Neutrophil (primary cell): ENCODE data around the gene CNTNAP2.

ENCODE experiments used
- H3K27ac ChIP-seq: fragments of 200-600 bp; sonication (generic); 2 replicates; pipeline ENCODE4 v1.5.1; 2016; ENCODE audit warnings: mild to moderate bottlenecking, moderate library complexity
- H3K27me3 ChIP-seq: fragments of 200-600 bp; sonication (generic); 2 replicates; pipeline ENCODE4 v1.6.0; 2016; ENCODE audit warnings: mild to moderate bottlenecking
- H3K36me3 ChIP-seq: fragments of 200-600 bp; sonication (generic); 2 replicates; pipeline ENCODE4 v1.5.1; 2017
- H3K4me1 ChIP-seq, 2 experiments: fragments of 200-600 bp in 1 of 2; sonication (generic) in 1 of 2; 1 replicate in 1 of 2; 2 replicates in 1 of 2; pipeline versions ENCODE4 v1.5.1 to v1.6.1; 2013 to 2016; ENCODE audit warnings: low read depth in 1 of 2, low read length in 1 of 2, mild to moderate bottlenecking in 1 of 2, moderate library complexity in 1 of 2; ENCODE audit not compliant: control insufficient read depth in 1 of 2, insufficient read depth in 1 of 2
- H3K4me3 ChIP-seq, 2 experiments: fragments of 200-600 bp in 1 of 2; sonication (generic) in 1 of 2; 1 replicate in 1 of 2; 2 replicates in 1 of 2; pipeline ENCODE4 v1.5.1; 2013 to 2016; ENCODE audit warnings: low read depth in 1 of 2, low read length in 1 of 2, mild to moderate bottlenecking in 1 of 2, moderate library complexity in 1 of 2
- H3K9me3 ChIP-seq: fragments of 200-600 bp; sonication (generic); 2 replicates; pipeline ENCODE4 v1.5.1; 2016
- TF ChIP-seq, protein P1 (sequence below): fragments of 200-600 bp; sonication (generic); IDR thresholded peaks from 2 replicates; pipeline ENCODE4 v1.5.1; 2016; ENCODE audit warnings: antibody characterized with exemption

Gene CNTNAP2

DNA sequence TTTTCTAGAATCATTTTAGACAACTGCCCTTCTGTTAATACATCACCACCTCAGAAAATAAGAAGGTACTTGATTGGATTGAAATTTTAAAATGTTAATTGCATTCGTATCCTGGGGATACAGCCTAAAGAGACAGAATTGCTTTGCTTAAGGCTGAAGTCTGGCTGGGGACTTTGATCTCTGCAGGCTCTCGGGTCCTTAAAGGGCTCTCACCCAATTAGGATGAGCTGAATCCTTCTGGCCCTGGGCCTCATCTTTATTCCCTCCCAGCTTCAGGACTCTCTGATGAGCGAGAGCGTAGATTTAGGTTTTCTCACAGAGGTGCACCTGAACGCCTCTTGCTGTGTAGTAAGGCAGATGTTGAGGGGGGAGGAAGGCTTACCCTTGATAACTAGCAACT, 1998.7 kb downstream of the CNTNAP2 start:
- H3K27me3 ChIP-seq: no peaks in the 10 kb centered on the region
- H3K36me3 ChIP-seq: no peaks in the 10 kb centered on the region

DNA sequence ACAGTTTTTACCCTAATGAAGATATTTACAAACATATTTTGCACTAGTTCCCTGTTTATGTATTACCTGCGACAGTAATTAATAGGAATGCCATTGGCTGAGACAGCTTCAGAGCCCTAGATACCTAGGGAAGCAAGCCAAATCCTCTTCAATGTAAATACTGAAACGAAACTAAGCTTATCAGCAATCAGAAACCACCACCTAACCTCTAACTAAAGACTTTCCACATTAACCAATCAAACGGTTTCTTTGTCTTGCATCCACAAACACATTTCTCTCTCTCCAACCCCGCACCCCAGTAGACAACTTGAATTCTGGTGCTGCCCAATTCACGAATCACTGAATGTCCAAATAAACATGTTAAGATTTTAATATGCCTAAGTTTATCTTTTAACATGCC, 1999.6 kb downstream of the CNTNAP2 start:
- Histone ChIP-seq H3K27me3 (no peaks in the 10 kb centered on the region), H3K4me3 (no peak overlapping the region), H3K4me1 (no peaks in the 10 kb centered on the region), H3K27ac (no peak overlapping the region), H3K9me3 (no peaks in the 10 kb centered on the region), H3K36me3 (no peaks in the 10 kb centered on the region)
- TF ChIP-seq, protein P1, sequence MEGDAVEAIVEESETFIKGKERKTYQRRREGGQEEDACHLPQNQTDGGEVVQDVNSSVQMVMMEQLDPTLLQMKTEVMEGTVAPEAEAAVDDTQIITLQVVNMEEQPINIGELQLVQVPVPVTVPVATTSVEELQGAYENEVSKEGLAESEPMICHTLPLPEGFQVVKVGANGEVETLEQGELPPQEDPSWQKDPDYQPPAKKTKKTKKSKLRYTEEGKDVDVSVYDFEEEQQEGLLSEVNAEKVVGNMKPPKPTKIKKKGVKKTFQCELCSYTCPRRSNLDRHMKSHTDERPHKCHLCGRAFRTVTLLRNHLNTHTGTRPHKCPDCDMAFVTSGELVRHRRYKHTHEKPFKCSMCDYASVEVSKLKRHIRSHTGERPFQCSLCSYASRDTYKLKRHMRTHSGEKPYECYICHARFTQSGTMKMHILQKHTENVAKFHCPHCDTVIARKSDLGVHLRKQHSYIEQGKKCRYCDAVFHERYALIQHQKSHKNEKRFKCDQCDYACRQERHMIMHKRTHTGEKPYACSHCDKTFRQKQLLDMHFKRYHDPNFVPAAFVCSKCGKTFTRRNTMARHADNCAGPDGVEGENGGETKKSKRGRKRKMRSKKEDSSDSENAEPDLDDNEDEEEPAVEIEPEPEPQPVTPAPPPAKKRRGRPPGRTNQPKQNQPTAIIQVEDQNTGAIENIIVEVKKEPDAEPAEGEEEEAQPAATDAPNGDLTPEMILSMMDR: no peak

More for the DNA sequence above, 1998.7 kb downstream of the CNTNAP2 start:
- TF ChIP-seq, protein P1: no peak
- no peak overlapping the region for H3K27ac ChIP-seq
- H3K4me3 ChIP-seq: no peak overlapping the region
- H3K9me3 ChIP-seq: no peaks in the 10 kb centered on the region
- no peaks in the 10 kb centered on the region for H3K4me1 ChIP-seq

DNA sequence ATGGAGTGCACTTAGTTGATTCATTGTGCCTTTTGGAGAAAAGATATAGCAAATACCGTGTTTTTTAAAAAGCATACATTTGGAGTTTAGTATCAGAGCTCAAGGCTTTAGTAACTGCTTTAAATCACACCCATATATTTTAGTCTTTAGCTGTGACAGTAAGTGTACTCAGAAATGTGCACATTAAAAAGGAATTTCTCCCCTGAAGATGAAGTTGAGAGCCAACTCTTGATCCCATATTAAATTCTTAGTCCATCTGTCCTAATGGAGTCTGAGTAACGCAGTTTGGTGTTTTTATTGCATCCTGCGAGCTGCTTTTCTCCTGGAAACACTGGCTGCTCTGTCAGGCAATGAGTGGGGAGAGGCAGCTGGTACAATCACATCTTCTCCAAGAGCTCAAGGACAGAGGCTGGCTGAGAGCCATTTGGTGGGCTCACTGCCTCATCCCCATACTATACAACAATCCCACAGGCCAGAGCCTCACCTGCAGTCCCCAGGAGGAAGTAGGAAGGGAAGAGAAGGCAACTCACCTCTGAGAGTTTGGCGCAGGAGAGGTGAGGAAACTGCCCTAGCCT, 2000.3 kb downstream of the CNTNAP2 start:
- H3K27me3 ChIP-seq: no peaks in the 10 kb centered on the region
- H3K36me3 ChIP-seq: no peaks in the 10 kb centered on the region
- H3K4me1 ChIP-seq: no peaks in the 10 kb centered on the region
- TF ChIP-seq, protein P1: no peak
- no peak overlapping the region for H3K27ac ChIP-seq
- no peak overlapping the region for H3K4me3 ChIP-seq
- H3K9me3 ChIP-seq: no peaks in the 10 kb centered on the region

DNA sequence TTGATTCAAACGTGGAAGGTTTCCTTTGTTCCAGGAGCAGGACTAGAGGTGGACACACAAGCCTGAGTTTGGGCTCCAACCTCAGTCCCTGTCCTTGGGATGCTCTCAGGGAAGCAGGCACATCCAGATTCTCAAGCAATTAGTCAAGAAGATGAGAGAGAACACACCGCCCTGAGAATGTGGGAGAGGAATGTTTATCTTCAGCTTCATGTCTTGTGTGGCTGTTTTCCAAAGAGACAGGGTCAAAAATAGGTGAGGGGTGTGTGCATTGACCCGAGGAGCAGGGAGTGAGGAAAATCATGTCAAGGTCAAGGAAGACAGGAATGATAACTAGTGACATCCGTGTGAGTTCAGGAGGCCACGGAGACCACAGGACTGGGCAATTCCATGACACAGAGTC, 2001.8 kb downstream of the CNTNAP2 start:
- H3K36me3 ChIP-seq: no peaks in the 10 kb centered on the region
- H3K27ac ChIP-seq: no peak overlapping the region
- H3K9me3 ChIP-seq: no peaks in the 10 kb centered on the region
- H3K4me1 ChIP-seq: no peaks in the 10 kb centered on the region
- H3K4me3 ChIP-seq: no peak overlapping the region
- TF ChIP-seq, protein P1: no peak
- no peaks in the 10 kb centered on the region for H3K27me3 ChIP-seq

DNA sequence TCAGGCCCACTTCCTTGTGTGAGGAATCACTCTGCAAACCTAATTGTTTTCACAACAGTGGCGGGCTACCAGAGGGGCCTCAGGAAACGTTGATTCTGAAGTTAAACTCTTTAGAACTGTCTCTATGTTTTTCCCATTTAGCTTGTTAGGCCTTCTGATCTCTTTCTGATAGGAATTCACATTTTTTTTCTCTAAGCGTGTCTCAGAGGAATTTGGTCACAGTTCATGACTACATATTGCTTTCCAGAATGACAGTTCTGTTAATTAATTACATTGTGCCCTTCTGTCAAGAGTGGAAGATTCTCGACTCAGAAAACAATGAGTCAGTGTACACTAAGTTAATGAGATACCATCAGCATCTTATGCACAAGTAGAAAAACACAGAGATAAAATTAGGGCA, 2004.8 kb downstream of the CNTNAP2 start:
- no peaks in the 10 kb centered on the region for H3K4me1 ChIP-seq
- TF ChIP-seq, protein P1: no peak
- H3K4me3 ChIP-seq: no peak overlapping the region
- H3K27ac ChIP-seq: no peak overlapping the region
- no peaks in the 10 kb centered on the region for H3K9me3 ChIP-seq
- no peaks in the 10 kb centered on the region for H3K36me3 ChIP-seq
- no peaks in the 10 kb centered on the region for H3K27me3 ChIP-seq

DNA sequence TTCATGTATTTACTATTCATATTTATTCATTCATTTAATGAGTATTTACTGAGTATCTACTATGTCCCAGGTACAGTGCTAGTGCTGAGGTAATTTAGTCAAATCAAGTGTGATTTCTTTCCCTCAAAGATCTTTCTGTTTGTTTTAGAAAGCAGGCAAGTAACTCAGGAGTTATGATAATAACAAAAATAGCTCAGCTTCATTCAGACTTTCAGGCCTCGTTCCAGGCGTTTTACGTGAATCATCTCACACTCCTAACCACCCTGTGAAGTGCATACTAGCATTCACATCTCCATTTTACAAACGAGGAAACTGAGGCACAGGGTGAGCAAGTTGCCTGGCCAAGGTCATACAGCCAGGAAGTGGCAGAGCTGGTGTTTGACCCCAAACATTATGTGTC, 2005.2 kb downstream of the CNTNAP2 start:
- no peaks in the 10 kb centered on the region for H3K27me3 ChIP-seq
- H3K9me3 ChIP-seq: no peaks in the 10 kb centered on the region
- H3K4me3 ChIP-seq: no peak overlapping the region
- H3K36me3 ChIP-seq: no peaks in the 10 kb centered on the region
- no peak overlapping the region for H3K27ac ChIP-seq
- TF ChIP-seq, protein P1: no peak
- H3K4me1 ChIP-seq: no peaks in the 10 kb centered on the region
